SHP77 (cell line): ENCODE data around the gene MED26.

Source experiments
- DNase-seq, 2 experiments: peaks; one replicate each; lab custom pipeline; 2025; lab: John Stamatoyannopoulos, UW

MED26 gene

DNA sequence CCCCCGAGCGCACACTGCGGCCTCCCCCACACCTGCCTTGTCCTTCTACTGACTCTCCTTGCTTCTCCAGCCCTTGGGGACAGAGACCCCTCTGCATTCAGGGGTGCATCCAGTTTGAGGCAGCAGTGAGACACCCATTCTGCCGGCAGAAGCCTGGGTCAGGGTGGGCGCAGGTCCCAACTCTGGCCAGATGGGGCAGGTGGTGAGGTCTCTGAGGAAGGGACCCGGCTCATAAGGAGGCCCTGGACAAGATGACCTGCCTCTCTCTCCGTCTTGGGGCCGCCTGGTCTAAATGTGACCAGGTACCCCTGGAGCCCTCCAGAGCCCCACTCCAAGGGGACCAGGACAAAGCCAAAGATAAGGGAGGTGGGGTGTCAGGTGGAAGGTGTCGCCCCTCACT, 91.9 kb downstream of the MED26 start:
- no peak for DNase-seq

DNA sequence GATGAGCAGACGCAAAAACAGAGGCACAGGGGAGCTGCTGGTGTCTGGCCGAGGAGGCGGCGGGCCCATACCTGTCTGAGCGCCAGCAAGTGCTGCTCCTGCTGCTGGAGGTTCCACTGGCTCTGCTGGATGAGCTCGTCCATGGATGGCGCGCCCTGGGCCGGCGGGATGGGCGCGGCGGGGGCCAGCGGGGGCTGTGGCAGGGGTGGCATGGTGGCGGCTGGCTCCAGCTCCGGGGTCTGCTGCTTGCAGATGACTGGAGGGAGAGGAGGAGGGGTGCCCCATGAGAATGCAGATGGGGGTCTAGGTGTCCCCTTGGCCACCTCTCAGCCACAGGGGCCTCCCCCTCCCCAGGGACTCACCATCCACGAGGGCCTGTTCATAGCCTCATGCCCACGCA, 92.6 kb downstream of the MED26 start:
- DNase-seq, result no peak

DNA sequence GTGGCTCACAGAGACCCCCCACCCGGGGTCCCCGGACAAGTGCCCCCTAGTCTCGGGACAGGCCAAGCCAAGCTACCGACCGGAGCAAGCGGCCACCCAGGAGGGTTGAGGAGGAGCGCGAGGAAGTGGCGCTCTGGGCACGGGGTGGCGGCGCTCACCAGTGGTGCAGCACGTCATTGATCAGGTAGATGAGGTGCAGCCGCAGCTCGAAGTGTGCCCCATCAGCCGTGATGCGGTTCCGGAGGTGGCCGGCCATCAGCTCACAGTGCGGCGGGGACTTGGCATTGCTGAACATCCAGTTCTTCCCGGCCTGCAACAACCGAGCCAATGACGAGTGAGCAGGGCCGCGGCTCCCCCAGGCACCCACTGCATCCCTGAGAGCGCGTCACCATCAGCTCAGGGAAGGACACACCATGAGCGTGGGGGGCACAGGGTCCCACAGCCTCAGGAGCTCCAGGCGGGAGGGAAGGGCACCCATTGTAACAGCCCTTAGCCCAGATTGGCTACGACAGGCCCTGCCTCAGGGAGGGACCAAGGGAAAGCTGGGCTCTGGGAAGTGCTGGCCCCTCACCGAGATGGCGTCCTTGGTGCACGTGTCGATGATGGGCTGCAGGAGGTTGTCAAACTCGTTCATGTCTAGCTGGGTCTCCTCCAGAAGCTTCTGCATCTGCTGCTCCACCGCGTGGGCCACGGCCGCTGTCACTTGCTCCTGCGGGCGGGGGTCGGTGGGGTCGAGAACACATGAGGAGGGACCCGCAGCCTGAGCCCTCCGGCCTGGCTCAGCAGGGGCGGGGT, 95.4 kb downstream of the MED26 start:
- no peak for DNase-seq

DNA sequence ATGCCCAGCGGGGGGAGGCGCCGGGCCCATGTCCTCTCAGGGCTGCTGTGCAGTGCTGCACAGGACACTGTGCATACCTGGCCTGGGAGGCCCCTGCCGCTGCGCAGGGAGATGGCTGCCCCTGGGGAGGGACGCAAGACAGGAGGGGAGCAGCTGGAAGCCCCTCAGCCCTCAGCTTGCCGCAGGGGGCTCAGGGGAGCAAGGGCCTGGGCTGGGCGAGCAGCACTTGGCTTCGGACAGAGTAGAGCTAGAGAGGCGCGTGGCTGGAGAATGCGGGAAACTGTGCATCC, 96.7 kb downstream of the MED26 start:
- DNase-seq, result no peak

DNA sequence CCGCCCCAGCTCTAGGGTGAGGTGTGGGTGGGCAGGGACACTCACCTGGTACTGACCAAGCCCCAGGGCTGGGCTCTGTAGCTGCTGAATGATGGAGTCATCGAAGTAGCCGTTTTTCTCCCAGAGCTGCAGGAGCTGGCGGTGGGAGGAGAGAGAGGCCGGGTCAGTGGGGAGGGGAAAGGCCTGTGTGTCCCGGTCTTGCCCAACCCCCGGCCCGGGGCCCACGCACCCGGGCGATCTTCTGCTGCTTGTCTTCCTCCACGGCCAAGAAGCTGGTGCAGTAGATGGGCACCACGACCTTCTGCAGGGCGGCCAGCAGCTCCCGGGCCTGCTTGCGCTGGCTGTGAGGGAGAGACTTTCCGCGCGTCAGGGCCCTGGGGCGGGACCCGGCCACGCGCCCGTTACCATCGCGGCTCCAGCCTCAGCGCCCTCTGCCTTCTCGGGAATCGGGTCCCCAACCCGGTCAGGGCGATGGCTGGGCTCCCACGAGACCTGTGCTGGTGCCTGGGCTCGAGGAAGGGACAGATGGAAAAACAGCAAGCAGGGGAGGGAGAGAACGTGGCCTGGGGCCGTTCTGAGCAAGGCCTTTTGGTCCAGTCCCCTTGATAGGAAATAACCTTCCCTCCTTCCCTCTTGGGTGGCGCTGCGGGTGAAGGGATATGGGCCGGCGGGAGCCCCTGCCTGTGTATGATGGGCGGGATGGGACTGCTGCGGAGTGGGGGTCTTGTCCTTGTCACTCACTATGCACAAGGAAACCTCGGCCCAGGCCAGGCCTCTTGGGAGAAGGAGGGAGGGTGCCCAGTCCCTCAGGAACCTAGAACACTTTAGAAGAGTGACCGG, 97.2 kb downstream of the MED26 start:
- DNase-seq, result no peak

DNA sequence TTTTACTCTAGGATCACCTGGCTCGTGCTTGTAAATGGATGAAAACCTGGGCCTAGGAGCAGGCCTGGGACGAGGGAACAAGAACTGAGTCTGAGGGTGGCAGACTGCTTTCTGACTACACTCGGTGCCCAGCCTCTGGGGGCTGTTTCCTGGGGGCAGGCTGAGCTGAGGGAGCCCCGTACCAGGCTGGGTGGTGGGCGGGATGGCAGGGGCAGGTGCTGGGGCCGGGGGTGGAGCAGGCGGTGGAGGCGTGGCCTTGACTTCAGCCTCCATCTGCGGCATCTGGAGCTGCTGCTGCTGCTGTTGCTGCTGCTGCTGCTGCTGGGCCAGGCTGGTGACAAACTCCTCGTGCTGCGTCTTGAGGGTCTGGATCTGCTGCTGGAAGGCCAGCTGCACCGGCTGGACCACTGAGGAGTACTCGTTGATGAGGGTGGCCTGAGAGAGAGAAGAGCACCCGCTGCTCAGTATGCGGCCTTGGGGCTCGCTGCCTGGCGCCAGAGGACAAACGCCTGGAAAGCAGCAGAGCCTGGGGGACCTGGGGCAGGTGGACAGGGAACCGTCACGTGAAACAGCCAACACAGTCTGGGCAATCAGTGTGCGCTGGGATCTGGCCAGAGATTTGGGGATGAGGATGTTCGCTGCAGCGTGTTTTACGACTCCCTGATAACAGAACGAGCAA, 98.4 kb downstream of the MED26 start:
- no peak for DNase-seq

DNA sequence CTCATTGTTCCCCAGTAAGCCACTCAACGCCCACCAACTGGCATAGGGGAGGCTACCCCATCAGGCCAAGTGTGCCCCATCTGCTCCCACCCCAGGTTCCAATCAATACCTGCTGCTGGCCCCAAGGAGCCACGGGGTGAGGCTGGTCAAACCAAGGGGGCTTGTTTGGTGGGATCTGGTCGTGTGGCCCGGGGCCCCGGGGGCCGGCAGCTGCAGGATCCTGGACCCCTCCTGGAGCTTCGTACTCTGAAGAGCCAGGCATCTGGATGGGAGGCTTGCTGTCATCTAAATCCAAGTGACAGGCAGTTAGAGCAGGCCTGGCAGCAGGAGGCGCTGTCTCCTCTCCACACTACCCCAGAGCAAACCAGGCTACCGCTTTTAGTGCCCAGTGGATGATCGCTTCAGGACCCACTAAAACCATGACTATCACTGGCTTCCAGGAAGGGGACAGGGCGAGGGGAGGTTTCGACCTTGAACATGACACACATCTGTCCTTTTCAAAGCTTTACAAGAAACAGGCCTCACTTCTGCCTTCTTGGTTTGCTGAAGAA, 100.0 kb downstream of the MED26 start:
- DNase-seq, result peak in 1 of 2 experiments; percentile 13

DNA sequence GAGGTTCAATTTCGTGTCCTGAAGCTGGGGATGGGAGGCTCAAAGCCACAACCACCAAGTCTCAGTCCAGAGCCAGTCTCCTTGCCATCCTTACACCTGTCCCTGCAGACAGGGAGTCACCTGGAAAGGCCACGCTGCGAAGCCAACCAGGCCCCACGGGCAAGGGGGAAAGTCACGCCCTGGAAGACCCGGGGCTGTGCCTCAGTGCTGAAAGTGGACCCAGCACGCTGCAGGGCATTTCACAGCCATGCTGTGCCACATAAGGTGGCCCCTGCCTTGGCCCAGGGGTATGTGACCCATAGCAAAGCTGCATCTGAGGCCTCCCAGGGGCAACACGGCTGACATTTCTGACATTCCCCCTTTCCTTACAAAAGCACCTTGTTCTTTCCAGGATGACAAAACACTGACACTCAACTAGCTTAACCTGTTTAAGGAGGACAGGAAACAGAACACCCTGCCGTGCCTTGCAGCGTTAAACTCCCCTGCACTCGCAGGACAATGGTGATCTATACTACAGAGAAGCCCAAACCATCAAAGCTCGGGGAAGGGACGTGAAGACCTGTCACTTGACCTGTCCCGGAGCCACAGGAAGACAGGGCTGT, 100.6 kb downstream of the MED26 start:
- DNase-seq, result no peak

DNA sequence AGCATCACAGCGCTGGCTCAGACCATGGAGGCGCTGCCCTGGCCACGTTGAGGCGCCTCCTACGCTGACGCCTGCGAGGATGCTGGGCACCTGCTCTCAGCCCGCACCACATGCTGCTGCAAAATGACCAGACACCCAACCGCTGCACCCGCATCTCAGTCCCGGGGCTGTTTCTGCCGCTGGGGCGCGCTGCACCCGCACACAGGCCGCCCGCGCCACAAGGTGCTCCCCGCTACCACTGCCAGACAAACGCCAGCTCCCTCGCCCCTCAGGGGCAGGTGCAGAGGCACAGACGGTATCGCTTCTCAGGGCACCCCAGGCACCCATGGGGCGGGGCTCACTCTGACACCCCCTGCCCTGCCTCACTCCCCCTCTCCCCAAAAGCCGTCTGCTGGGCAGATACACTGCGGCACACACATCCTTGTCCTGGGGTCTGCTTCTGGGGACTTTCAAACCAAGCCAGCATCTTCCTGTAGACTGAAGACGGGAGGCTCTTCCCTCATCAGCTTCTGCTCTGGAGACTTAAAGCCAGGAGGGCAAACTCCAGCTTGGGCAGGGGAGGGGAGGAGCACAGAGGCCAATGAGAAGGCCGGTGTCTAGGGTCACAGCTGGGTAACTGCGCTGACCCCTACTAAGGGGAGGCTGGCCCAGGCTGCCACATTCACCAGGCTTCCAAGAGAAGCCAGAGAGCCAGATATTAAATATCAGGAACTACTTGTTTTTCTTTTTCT, 102.1 kb downstream of the MED26 start:
- no peak for DNase-seq

DNA sequence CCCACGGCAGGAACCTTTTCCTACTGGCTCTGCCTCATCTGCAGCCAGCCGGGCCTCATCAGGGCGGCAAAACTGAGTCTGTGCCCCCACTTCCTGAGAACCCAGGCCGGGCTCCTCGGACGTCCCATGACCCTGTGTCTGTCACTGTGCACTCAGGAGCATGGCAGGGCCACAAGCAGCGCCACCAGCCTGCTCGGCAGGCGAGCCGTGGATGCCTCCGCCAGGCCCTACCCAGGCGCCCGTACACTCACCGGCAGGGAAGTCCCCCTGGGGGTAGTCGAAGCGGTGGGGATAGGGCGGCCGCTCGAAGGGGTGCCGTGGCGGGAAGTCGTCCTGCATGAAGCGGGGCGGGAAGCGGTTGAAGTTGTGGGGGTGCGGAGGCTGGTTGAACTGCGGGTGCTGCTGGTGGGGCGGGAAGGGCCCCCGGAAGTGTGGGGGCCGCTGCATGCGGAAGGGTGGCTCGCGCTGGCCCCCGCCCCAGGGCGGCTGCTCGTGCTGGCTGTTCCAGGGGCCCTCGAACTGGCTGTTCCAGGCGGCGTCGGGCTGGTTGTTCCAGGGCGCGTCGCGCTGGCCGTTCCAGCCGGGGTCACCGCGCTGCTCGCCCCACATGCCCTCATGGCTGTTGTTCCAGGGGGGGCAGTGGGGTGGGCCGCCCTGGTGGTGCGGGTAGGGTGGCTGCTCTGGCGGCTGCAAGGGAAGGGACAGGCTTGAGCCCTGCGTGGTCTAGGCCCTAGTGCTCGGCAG, 102.8 kb downstream of the MED26 start:
- DNase-seq, result no peak
